Cardiac ventricle fibroblast (primary cell): ENCODE measurements around the gene KAT2B. TPM values are rescaled to one million over a fixed set of nuclear protein-coding genes. Genes with fewer than 3 reads are reported as not detected.

Source experiments
- total RNA-seq: library from RNA; depleted of rRNA; stranded (reverse); fragments of >200 nt; gene quantifications from 2 replicates; pipeline ENCODE4 v1.2.3, GENCODE V29; 2015

Gene KAT2B
- total RNA-seq, result 17.4 and 19.7 TPM in 2 replicates

GRCh38 chr3:20039765-20040547 lies at the start of gene KAT2B:
Gene KAT2B (plus strand): TSS chr3:20040446. CDS start chr3:20040478, 32 bp downstream.

GRCh38 chr3:20012164-20012563 lies 28.1 kb upstream of the KAT2B start, which contains the start of gene PP2D1:
Gene PP2D1 (minus strand): TSS chr3:20012264. CDS start chr3:20012072, 192 bp downstream.

GRCh38 chr3:20185679-20186599 lies 145.7 kb downstream of the KAT2B start, which contains the start of gene SGO1:
Gene SGO1 (minus strand): TSS chr3:20186206. CDS start chr3:20184027, 2,179 bp downstream.

Other genes starting within 250 kb of the KAT2B start
- 1.2 and 4.4 TPM in 2 replicates for gene EFHB, start 106.2 kb upstream of the KAT2B start, total RNA-seq
- 48.2 and 53.3 TPM in 2 replicates for gene RAB5A, start 93.3 kb upstream of the KAT2B start, total RNA-seq
- not detected in 2 replicates for gene PP2D1, start 28.2 kb upstream of the KAT2B start, total RNA-seq
- 1.9 TPM in 2 replicates for gene SGO1, start 145.8 kb downstream of the KAT2B start, total RNA-seq